HEK293 (cell line): ENCODE measurements around the gene PTPRK.

ENCODE experiments used
- CTCF ChIA-PET: fragments of 350-600 bp; formaldehyde crosslinking; extraction: SDS; loops from one replicate; lab custom pipeline; 2021; ENCODE audit warnings: antibody characterized with exemption; lab: Yijun Ruan, JAX
- POLR2A ChIA-PET: fragments of 300-600 bp; formaldehyde crosslinking; extraction: SDS; loops from one replicate; lab custom pipeline; 2020; ENCODE audit warnings: antibody characterized with exemption, inconsistent platforms; lab: Yijun Ruan, JAX
- H3K27ac ChIP-seq: fragments of 200-500 bp; sonication (Bioruptor generic); 2 replicates; pipeline ENCODE4 v1.5.1; 2014; ENCODE audit warnings: low read depth, low read length, control low read depth, inconsistent platforms; ENCODE audit errors: extremely low read depth
- H3K36me3 ChIP-seq, 2 experiments: fragments of 200-500 bp in 1 of 2; sonication (Bioruptor generic) in 1 of 2; 1 replicate in 1 of 2; 2 replicates in 1 of 2; pipeline ENCODE4 v1.5.1; 2014 to 2017; ENCODE audit warnings: inconsistent platforms in 2 of 2, low read length in 2 of 2; ENCODE audit not compliant: control insufficient read depth in 2 of 2, insufficient read depth in 1 of 2
- H3K4me1 ChIP-seq: fragments of 200-500 bp; sonication (Bioruptor generic); 2 replicates; pipeline ENCODE4 v1.5.1; 2014; ENCODE audit warnings: mild to moderate bottlenecking, low read length, inconsistent platforms; ENCODE audit not compliant: control insufficient read depth, insufficient read depth
- H3K4me3 ChIP-seq: 2 replicates; pipeline ENCODE4 v1.5.1; 2011; ENCODE audit warnings: low read depth, mild to moderate bottlenecking, control low read depth, low read length, moderate library complexity
- H3K9me3 ChIP-seq: fragments of 200-500 bp; sonication (Bioruptor generic); 2 replicates; pipeline ENCODE4 v1.5.1; 2014; ENCODE audit warnings: low read depth, low read length, inconsistent platforms; ENCODE audit not compliant: control insufficient read depth, insufficient read depth
- HOXA7 ChIP-seq: sonication (generic); formaldehyde crosslinking; IDR thresholded peaks from 2 replicates; pipeline ENCODE4 v1.8.1; 2022; ENCODE audit warnings: missing genetic modification reagents, borderline replicate concordance
- HOXC10 ChIP-seq: sonication (generic); formaldehyde crosslinking; IDR thresholded peaks from 2 replicates; pipeline ENCODE4 v1.8.1; 2023; ENCODE audit warnings: mild to moderate bottlenecking, missing genetic modification reagents
- MYNN ChIP-seq: fragments of 450-650 bp; formaldehyde crosslinking; IDR thresholded peaks from 2 replicates; pipeline ENCODE4 v1.5.1; 2016; ENCODE audit warnings: missing biosample characterization, missing genetic modification characterization, borderline replicate concordance
- OSR2 ChIP-seq: fragments of 450-650 bp; formaldehyde crosslinking; IDR thresholded peaks from 2 replicates; pipeline ENCODE4 v1.5.1; 2016; ENCODE audit warnings: missing biosample characterization, missing genetic modification characterization
- RBAK ChIP-seq: fragments of 450-650 bp; formaldehyde crosslinking; IDR thresholded peaks from 2 replicates; pipeline ENCODE4 v1.5.1; 2016; ENCODE audit warnings: missing biosample characterization, missing genetic modification characterization
- TRIM28 ChIP-seq: IDR thresholded peaks from 2 replicates; pipeline ENCODE4 v1.6.1; 2011; ENCODE audit warnings: low read length, control low read depth, borderline replicate concordance
- ZBTB48 ChIP-seq: fragments of 450-650 bp; formaldehyde crosslinking; IDR thresholded peaks from 2 replicates; pipeline ENCODE4 v1.5.1; 2016; ENCODE audit warnings: missing biosample characterization, missing genetic modification characterization
- ZFP3 ChIP-seq: fragments of 450-650 bp; formaldehyde crosslinking; IDR thresholded peaks from 2 replicates; pipeline ENCODE4 v1.5.1; 2016; ENCODE audit warnings: low read depth, missing biosample characterization, missing genetic modification characterization
- ZNF175 ChIP-seq: fragments of 450-650 bp; formaldehyde crosslinking; IDR thresholded peaks from 2 replicates; pipeline ENCODE4 v1.5.1; 2016; ENCODE audit warnings: missing biosample characterization, missing genetic modification characterization
- ZNF292 ChIP-seq: fragments of 450-650 bp; formaldehyde crosslinking; IDR thresholded peaks from 2 replicates; pipeline ENCODE4 v1.5.1; 2016; ENCODE audit warnings: low read depth, missing biosample characterization, missing genetic modification characterization, borderline replicate concordance
- ZNF394 ChIP-seq: fragments of 450-650 bp; formaldehyde crosslinking; IDR thresholded peaks from 2 replicates; pipeline ENCODE4 v1.5.1; 2016; ENCODE audit warnings: missing biosample characterization, missing genetic modification characterization, mild to moderate bottlenecking, moderate library complexity, borderline replicate concordance
- ZNF624 ChIP-seq: fragments of 450-650 bp; formaldehyde crosslinking; IDR thresholded peaks from 2 replicates; pipeline ENCODE4 v1.5.1; 2017; ENCODE audit warnings: missing biosample characterization, missing genetic modification characterization
- ZNF664 ChIP-seq: fragments of 450-650 bp; formaldehyde crosslinking; IDR thresholded peaks from 2 replicates; pipeline ENCODE4 v1.5.1; 2016; ENCODE audit warnings: missing biosample characterization, missing genetic modification characterization
- ZNF677 ChIP-seq: fragments of 450-650 bp; IDR thresholded peaks from 2 replicates; pipeline ENCODE4 v1.5.0; 2018; ENCODE audit warnings: missing biosample characterization, mild to moderate bottlenecking, missing genetic modification characterization, moderate library complexity
- TF ChIP-seq, protein P1 (sequence below): fragments of 450-650 bp; formaldehyde crosslinking; IDR thresholded peaks from 2 replicates; pipeline ENCODE4 v1.5.0; 2017; ENCODE audit warnings: missing biosample characterization, missing genetic modification characterization, borderline replicate concordance
- TF ChIP-seq, protein P2 (sequence below): fragments of 450-650 bp; formaldehyde crosslinking; IDR thresholded peaks from 2 replicates; pipeline ENCODE4 v1.5.1; 2016; ENCODE audit warnings: missing biosample characterization, missing genetic modification characterization
- TF ChIP-seq, protein P3 (sequence below): fragments of 450-650 bp; formaldehyde crosslinking; IDR thresholded peaks from 2 replicates; pipeline ENCODE4 v1.5.1; 2017; ENCODE audit warnings: missing biosample characterization, missing genetic modification characterization
- TF ChIP-seq, protein P4 (sequence below): IDR thresholded peaks from 2 replicates; pipeline ENCODE4 v1.6.1; 2011; ENCODE audit warnings: mild to moderate bottlenecking, low read depth, low read length, borderline replicate concordance
- TF ChIP-seq, protein P5 (sequence below): fragments of 450-650 bp; formaldehyde crosslinking; IDR thresholded peaks from 2 replicates; pipeline ENCODE4 v1.5.1; 2016; ENCODE audit warnings: missing biosample characterization, missing genetic modification characterization
- TF ChIP-seq, protein P6 (sequence below): fragments of 450-650 bp; formaldehyde crosslinking; IDR thresholded peaks from 2 replicates; pipeline ENCODE4 v1.5.1; 2017; ENCODE audit warnings: missing biosample characterization, mild to moderate bottlenecking, missing genetic modification characterization, moderate library complexity
- TF ChIP-seq, protein P7 (sequence below): fragments of 450-650 bp; formaldehyde crosslinking; IDR thresholded peaks from 2 replicates; pipeline ENCODE4 v1.5.1; 2016; ENCODE audit warnings: missing biosample characterization, missing genetic modification characterization
- TF ChIP-seq, protein P8 (sequence below): fragments of 450-650 bp; formaldehyde crosslinking; IDR thresholded peaks from 2 replicates; pipeline ENCODE4 v1.5.1; 2016; ENCODE audit warnings: missing biosample characterization, missing genetic modification characterization

PTPRK gene

DNA sequence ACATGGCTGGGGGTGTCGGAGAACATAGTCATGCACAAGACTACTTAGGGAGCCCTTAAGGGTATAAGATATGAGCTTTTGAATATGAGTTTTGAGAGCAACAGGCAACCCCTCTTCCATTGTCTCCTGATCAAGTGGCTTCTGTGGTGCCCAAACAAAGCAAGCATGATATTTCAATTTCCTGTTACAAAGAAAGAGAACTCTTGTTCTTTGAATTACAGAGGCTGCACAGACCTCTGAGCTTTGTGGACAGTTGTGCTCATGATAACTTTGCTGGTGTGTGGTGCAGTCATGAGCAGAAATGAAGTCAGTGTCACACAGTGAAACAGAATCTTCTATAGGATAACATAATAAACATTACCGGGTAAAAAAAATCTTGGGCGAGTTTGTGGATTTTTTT, 552.7 kb downstream of the PTPRK start (continued):
- TF ChIP-seq, protein P1, sequence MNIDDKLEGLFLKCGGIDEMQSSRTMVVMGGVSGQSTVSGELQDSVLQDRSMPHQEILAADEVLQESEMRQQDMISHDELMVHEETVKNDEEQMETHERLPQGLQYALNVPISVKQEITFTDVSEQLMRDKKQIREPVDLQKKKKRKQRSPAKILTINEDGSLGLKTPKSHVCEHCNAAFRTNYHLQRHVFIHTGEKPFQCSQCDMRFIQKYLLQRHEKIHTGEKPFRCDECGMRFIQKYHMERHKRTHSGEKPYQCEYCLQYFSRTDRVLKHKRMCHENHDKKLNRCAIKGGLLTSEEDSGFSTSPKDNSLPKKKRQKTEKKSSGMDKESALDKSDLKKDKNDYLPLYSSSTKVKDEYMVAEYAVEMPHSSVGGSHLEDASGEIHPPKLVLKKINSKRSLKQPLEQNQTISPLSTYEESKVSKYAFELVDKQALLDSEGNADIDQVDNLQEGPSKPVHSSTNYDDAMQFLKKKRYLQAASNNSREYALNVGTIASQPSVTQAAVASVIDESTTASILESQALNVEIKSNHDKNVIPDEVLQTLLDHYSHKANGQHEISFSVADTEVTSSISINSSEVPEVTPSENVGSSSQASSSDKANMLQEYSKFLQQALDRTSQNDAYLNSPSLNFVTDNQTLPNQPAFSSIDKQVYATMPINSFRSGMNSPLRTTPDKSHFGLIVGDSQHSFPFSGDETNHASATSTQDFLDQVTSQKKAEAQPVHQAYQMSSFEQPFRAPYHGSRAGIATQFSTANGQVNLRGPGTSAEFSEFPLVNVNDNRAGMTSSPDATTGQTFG (tag by site-specific recombination) = no peak
- TF ChIP-seq, protein P2, sequence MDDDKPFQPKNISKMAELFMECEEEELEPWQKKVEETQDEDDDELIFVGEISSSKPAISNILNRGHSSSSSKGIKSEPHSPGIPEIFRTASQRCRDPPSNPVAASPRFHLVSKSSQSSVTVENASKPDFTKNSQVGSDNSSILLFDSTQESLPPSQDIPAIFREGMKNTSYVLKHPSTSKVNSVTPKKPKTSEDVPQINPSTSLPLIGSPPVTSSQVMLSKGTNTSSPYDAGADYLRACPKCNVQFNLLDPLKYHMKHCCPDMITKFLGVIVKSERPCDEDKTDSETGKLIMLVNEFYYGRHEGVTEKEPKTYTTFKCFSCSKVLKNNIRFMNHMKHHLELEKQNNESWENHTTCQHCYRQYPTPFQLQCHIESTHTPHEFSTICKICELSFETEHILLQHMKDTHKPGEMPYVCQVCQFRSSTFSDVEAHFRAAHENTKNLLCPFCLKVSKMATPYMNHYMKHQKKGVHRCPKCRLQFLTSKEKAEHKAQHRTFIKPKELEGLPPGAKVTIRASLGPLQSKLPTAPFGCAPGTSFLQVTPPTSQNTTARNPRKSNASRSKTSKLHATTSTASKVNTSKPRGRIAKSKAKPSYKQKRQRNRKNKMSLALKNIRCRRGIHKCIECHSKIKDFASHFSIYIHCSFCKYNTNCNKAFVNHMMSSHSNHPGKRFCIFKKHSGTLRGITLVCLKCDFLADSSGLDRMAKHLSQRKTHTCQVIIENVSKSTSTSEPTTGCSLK (tag by site-specific recombination) = no peak
- no peak for TF ChIP-seq ZFP3 (tag by site-specific recombination)
- TF ChIP-seq, protein P3, sequence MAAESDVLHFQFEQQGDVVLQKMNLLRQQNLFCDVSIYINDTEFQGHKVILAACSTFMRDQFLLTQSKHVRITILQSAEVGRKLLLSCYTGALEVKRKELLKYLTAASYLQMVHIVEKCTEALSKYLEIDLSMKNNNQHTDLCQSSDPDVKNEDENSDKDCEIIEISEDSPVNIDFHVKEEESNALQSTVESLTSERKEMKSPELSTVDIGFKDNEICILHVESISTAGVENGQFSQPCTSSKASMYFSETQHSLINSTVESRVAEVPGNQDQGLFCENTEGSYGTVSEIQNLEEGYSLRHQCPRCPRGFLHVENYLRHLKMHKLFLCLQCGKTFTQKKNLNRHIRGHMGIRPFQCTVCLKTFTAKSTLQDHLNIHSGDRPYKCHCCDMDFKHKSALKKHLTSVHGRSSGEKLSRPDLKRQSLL = no peak
- no peak for TF ChIP-seq RBAK
- no peak for TF ChIP-seq MYNN (tag by site-specific recombination)
- no peak for TF ChIP-seq ZNF624 (tag by site-specific recombination)

DNA sequence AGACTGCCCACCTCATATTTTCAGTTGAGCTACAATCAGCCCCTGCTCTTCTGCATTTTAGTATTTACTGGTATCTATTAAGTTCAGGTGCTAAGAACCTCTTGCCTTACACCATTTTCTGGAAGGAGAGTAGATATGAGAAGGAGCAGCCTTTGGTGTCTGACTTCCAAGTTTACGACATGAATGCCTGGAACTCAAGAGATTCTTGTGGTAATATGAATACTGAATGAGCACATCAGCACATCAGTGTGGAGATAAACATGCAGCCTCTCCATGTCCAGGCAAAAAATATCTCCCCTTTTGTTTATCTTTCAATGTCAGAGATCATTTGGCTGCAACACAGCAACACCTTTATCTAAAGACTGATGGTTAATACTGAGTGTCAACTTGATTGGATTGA, 553.8 kb downstream of the PTPRK start:
- Histone ChIP-seq H3K27ac (no peak overlapping the region), H3K9me3 (no peaks in the 10 kb centered on the region), H3K4me1 (no peaks in the 10 kb centered on the region), H3K4me3 (no peak overlapping the region), H3K36me3 (peaks cover 0 to 2% of the 10 kb centered on the region in 2 experiments; a peak in 1 of 3 replicates)
- ChIA-PET POLR2A (interaction anchor here (0.7 kb wide), 1 partner anchor 26 kb away, joined by 4 read pairs; no protein-coding TSS in a partner anchor), CTCF (no interaction called here)
- TF ChIP-seq ZNF292 (tag by site-specific recombination) (no peak), ZNF664 (no peak), OSR2 (no peak), ZNF624 (tag by site-specific recombination) (no peak), TRIM28 (no peak), ZBTB48 (tag by site-specific recombination) (no peak), ZNF677 (tag by site-specific recombination) (no peak), HOXA7 (no peak), HOXC10 (CRISPR knock-in tag) (no peak), ZNF394 (tag by site-specific recombination) (no peak), ZNF175 (tag by site-specific recombination) (no peak)
- TF ChIP-seq, protein P4, sequence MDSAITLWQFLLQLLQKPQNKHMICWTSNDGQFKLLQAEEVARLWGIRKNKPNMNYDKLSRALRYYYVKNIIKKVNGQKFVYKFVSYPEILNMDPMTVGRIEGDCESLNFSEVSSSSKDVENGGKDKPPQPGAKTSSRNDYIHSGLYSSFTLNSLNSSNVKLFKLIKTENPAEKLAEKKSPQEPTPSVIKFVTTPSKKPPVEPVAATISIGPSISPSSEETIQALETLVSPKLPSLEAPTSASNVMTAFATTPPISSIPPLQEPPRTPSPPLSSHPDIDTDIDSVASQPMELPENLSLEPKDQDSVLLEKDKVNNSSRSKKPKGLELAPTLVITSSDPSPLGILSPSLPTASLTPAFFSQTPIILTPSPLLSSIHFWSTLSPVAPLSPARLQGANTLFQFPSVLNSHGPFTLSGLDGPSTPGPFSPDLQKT = no peak
- TF ChIP-seq, protein P5, sequence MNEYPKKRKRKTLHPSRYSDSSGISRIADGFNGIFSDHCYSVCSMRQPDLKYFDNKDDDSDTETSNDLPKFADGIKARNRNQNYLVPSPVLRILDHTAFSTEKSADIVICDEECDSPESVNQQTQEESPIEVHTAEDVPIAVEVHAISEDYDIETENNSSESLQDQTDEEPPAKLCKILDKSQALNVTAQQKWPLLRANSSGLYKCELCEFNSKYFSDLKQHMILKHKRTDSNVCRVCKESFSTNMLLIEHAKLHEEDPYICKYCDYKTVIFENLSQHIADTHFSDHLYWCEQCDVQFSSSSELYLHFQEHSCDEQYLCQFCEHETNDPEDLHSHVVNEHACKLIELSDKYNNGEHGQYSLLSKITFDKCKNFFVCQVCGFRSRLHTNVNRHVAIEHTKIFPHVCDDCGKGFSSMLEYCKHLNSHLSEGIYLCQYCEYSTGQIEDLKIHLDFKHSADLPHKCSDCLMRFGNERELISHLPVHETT (tag by site-specific recombination) = no peak
- TF ChIP-seq, protein P6, sequence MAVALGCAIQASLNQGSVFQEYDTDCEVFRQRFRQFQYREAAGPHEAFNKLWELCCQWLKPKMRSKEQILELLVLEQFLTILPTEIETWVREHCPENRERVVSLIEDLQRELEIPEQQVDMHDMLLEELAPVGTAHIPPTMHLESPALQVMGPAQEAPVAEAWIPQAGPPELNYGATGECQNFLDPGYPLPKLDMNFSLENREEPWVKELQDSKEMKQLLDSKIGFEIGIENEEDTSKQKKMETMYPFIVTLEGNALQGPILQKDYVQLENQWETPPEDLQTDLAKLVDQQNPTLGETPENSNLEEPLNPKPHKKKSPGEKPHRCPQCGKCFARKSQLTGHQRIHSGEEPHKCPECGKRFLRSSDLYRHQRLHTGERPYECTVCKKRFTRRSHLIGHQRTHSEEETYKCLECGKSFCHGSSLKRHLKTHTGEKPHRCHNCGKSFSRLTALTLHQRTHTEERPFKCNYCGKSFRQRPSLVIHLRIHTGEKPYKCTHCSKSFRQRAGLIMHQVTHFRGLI (tag by site-specific recombination) = no peak
- TF ChIP-seq, protein P7, sequence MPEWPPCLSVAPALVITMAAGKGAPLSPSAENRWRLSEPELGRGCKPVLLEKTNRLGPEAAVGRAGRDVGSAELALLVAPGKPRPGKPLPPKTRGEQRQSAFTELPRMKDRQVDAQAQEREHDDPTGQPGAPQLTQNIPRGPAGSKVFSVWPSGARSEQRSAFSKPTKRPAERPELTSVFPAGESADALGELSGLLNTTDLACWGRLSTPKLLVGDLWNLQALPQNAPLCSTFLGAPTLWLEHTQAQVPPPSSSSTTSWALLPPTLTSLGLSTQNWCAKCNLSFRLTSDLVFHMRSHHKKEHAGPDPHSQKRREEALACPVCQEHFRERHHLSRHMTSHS (tag by site-specific recombination) = no peak
- TF ChIP-seq, protein P8, sequence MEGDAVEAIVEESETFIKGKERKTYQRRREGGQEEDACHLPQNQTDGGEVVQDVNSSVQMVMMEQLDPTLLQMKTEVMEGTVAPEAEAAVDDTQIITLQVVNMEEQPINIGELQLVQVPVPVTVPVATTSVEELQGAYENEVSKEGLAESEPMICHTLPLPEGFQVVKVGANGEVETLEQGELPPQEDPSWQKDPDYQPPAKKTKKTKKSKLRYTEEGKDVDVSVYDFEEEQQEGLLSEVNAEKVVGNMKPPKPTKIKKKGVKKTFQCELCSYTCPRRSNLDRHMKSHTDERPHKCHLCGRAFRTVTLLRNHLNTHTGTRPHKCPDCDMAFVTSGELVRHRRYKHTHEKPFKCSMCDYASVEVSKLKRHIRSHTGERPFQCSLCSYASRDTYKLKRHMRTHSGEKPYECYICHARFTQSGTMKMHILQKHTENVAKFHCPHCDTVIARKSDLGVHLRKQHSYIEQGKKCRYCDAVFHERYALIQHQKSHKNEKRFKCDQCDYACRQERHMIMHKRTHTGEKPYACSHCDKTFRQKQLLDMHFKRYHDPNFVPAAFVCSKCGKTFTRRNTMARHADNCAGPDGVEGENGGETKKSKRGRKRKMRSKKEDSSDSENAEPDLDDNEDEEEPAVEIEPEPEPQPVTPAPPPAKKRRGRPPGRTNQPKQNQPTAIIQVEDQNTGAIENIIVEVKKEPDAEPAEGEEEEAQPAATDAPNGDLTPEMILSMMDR (tag by site-specific recombination) = no peak
